ENCODE data around the gene SELENOF.

GRCh38 chr1:86953167-86953566, 39.2 kb upstream of the SELENOF start:
- no peak for TF ChIP-seq GATA3 (IDR thresholded peaks at IDR 0.05; ENCODE audit: low read depth, low read length)
- no peak for TF ChIP-seq GATA2 (IDR thresholded peaks at IDR 0.05; ENCODE audit: low read depth, low read length)

Data from SH-SY5Y (cell line).